ENCODE data around the gene ORC2.

DNA sequence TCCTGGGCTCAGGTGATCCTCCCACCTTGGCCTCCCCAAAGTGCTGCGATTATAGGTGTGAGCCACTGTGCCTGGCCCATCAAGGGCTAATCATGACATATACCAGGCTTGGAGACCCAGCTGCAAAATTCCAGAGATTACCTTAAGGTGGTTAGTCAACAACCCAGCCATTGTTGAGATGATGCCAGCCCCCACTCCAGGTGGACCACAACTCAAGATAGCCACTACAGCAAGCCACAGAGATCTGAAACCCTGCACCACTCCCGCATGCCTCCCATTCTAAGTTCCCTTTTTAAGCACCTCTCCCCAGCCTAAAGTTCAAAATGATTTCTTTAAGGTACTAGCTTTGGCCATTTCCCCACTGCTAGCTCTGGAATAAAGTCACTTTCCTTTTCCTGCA lies 94.4 kb downstream of the ORC2 start:
- TF ChIP-seq CTCF (conservative IDR thresholded peaks at IDR 0.05; ENCODE audit: low read depth, low read length) (no peak), EZH2 (IDR thresholded peaks at IDR 0.05; ENCODE audit: low read length, unreplicated experiment) (no peak)
